ENCODE results near the gene C11orf58. TPM values are rescaled to one million over a fixed set of nuclear protein-coding genes. Genes with fewer than 3 reads are reported as not detected.
A peak's percentile ranks its signal among the peaks of the same experiment; 100 is the strongest.

The C11orf58 gene
- total RNA-seq: 100 to 1,000 TPM; 139 to 288 (median 174) TPM

DNA sequence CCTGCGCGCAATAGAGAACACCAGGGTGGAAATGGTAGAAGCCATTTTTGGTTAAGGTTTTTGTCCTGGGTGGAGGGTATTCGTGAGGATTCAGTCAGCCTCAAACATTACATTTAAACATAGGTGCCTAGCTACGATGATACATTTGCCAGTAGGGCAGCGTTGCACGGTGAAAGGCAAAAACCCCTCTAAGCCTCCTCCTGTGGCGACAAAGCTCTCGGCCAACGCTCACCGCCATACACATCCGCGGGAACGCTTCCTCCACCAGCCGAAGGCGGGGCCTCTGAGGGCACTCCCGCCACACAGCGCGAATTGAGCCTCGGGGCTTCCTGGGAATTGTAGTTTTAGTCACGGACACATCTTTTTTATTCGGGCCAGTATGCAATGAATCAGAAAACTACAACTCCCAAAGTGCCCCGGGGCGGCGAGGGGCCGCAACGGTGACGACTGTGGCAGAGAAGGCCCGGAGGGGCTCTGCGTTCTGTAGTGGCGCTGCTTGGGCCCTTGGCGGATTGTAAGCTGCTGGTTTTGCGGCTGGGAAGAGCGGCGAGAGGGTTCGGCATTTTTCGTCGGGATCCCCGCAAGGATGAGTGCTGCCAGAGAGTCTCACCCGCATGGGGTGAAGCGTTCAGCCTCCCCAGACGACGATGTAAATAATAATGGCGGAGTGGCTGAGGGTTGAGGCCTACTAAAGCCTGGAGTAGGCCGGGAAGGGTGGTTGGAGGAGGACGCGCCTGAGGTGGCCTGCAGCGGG, at the start of gene C11orf58:
C11orf58 (plus strand) TSS at position 455 of the 754 bp plus-strand sequence; CDS start at position 587, 132 bp downstream.
- in situ Hi-C loops (cut with MboI; ENCODE audit: low pct_unique_long_range_greater_than_20kb in 2 of 9, low sequenced_read_pairs in 9 of 9, unreplicated experiment in 9 of 9): no loop called here
- WGBS, 10 experiments: 0 to 1% (median 0%) methylated on average over 2 to 19 of the region's 47 CpGs; no CpG with 5 or more reads in 2 of the 10 experiments

DNA sequence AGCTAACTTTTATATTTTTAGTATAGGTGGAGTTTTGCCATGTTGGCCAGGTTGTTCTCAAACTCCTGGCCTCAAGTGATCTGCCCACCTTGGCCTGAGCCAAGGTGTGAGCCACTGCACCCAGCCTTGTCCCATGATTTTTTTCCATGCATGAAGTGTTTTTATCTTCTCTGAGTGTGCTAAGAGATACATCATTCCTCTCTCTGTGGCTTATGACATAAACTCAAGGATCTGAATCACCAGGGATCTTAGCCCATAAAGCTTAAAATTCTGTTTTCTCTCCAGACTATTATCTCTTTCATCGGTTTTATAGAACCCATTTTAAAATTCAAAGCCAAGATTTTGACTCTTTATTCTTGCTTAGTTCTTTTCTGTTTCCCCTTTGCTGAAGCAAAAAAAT, 48.4 kb upstream of the C11orf58 start:
- no peak overlapping the region for H3K4me3 ChIP-seq
- H3K4me1 ChIP-seq (replicated peaks in 1 of 2): no peaks in the 10 kb centered on the region
- in situ Hi-C loops (cut with MboI; ENCODE audit: low pct_unique_long_range_greater_than_20kb in 2 of 9, low sequenced_read_pairs in 9 of 9, unreplicated experiment in 9 of 9): no loop called here
- WGBS, 10 experiments: 0 to 100% (median 74%) methylated on average over 1 of the region's 1 CpG
- no peak for ATAC-seq (replicated peaks in 6 of 8)
- no peak overlapping the region for H3K27ac ChIP-seq

More for the DNA sequence above, at the start of gene C11orf58:
- H3K4me1 ChIP-seq (replicated peaks in 1 of 2): peaks cover 7 to 26% of the 10 kb centered on the region in 2 donors
- peak; percentile 90 to 98 (median 97) for ATAC-seq (replicated peaks in 6 of 8)
- peak within 1 kb of the TSS; percentile 96 for H3K27ac ChIP-seq
- peak within 1 kb of the TSS; percentile 52 to 74 (median 65) for H3K4me3 ChIP-seq

DNA sequence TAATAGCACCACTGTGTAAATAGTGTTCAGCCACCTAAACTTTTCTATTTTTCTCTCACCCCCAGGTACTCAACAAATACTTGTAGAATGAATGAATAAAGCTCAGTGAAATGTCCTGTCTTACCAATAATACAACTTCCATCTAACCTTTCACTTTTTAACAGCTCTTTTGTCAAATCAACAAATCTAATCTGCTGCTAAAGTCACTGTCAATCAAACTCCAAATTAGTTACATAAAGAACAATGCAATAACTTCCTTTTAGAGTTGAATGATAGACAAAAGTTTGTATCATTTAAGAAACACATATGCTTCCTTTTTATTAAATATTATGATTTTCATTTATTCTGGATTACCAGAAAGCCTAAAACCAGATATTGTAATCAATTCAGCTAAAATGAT, 34.7 kb upstream of the C11orf58 start:
- no peak for ATAC-seq (replicated peaks in 6 of 8)
- Histone ChIP-seq H3K4me1 (replicated peaks in 1 of 2) (no peaks in the 10 kb centered on the region), H3K27ac (no peak overlapping the region), H3K4me3 (no peak overlapping the region)
- in situ Hi-C loops (cut with MboI; ENCODE audit: low pct_unique_long_range_greater_than_20kb in 2 of 9, low sequenced_read_pairs in 9 of 9, unreplicated experiment in 9 of 9): no loop called here

DNA sequence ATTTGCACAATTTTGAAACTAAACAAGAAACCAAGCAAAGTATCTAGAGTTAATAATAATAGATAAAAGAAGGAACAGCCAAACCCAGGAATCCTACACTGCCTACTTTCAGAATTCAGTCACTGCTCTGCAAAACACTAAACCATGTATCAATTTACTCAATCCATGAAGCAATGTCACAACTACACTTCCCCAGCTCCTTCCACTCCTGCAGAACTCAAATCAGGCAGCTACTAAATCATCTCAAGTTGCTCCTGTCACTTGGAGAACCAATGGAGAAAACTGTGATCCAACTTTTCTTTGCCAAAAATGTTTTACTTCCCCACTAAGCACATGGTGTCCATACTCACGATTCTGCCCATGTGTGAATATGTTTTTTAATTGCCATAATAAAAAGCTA, 24.9 kb upstream of the C11orf58 start:
- no peak overlapping the region for H3K27ac ChIP-seq
- H3K4me1 ChIP-seq (replicated peaks in 1 of 2): peaks cover 0 to 5% of the 10 kb centered on the region in 2 donors
- no peak for ATAC-seq (replicated peaks in 6 of 8)
- in situ Hi-C loops (cut with MboI; ENCODE audit: low pct_unique_long_range_greater_than_20kb in 2 of 9, low sequenced_read_pairs in 9 of 9, unreplicated experiment in 9 of 9): no loop called here
- 0 to 87% (median 0%) methylated on average over 1 of the region's 1 CpG; no CpG with 5 or more reads in 5 of the 10 experiments for WGBS, 10 experiments
- H3K4me3 ChIP-seq: no peak overlapping the region

DNA sequence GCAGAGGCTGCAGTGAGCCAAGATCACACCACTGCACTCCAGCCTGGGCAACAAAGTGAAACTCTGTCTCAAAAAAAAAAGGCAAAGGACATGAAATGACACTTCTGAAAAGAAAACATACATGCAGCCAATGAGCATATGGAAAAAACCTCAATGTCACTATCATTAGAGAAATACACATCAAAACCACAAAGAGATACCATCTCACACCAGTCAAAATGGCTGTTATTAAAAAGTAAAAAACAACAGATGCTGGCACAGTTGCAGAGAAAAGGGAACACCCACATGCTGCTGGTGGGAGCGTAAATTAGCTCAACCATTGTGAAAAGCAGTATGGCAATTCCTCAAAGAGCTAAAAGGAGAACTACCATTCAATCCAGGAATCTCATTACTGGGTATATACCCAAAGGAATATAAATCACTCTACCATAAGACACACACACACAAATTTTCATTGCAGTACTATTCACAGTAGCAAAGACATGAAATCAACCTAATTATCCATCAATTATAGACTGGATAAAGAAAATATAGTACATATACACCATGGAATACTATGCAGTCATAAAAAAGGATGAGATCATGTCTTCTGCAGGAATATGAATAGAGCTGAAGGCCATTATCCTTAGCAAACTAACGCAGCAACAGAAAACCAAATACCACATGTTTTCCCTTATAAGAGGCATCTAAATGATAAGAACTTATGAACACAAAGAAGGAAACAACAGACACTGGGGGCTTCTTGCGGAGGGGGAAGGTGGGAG, 15.7 kb upstream of the C11orf58 start:
- in situ Hi-C loops (cut with MboI; ENCODE audit: low pct_unique_long_range_greater_than_20kb in 2 of 9, low sequenced_read_pairs in 9 of 9, unreplicated experiment in 9 of 9): no loop called here
- WGBS, 10 experiments: 21 to 100% (median 75%) methylated on average over 2 to 3 of the region's 3 CpGs; no CpG with 5 or more reads in 3 of the 10 experiments
- ATAC-seq (replicated peaks in 6 of 8): no peak

DNA sequence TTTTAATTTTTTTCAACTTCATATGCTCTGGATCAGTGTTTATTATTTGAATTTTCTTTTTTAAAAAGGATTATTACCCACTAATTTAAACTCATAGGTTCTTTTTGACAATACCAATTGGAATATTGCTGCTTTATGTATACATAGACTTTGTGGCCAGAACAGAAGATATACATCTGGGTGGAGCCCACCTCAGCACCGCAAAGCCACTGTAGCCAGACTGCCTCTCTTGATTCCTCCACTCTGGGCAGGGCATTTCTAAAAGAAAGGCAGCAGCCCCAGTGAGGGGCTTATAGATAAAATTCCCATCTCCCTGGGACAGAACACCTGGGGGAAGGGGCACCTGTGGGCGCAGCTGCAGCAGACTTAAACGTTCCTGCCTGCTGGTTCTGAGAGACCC, 10.6 kb upstream of the C11orf58 start:
- ATAC-seq (replicated peaks in 6 of 8): no peak
- in situ Hi-C loops (cut with MboI; ENCODE audit: low pct_unique_long_range_greater_than_20kb in 2 of 9, low sequenced_read_pairs in 9 of 9, unreplicated experiment in 9 of 9): no loop called here
- Histone ChIP-seq H3K27ac (no peak overlapping the region), H3K4me3 (no peak overlapping the region), H3K4me1 (replicated peaks in 1 of 2) (no peaks in the 10 kb centered on the region)
- WGBS, 10 experiments: 50 to 100% (median 86%) methylated on average over 1 to 3 of the region's 3 CpGs; no CpG with 5 or more reads in 4 of the 10 experiments

More for the DNA sequence above, 15.7 kb upstream of the C11orf58 start:
- Histone ChIP-seq H3K27ac (no peak overlapping the region), H3K4me3 (no peak overlapping the region), H3K4me1 (replicated peaks in 1 of 2) (peaks cover 0 to 5% of the 10 kb centered on the region in 2 donors)

DNA sequence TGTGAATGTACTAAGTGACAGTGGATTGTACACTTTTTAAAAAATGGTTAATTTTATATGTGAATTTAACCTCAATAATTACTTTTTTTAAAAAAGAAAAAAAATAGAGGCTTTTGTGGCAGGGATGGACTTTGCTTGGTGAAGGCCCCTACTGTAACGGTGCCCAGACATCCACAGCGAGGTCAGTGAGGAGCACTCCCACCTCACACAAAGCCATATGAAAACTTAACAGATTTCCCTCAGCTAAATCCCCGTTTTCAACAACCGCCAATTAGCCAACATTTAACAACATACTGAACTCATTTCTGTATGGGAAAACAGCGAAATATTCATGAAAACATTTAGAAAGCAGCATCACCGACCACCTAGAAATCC, 642 bp upstream of the C11orf58 start:
- Histone ChIP-seq H3K4me3 (peak overlapping the region; percentile 52 to 74 (median 65)), H3K27ac (peak overlapping the region; percentile 96), H3K4me1 (replicated peaks in 1 of 2) (peaks cover 7 to 20% of the 10 kb centered on the region in 2 donors)
- in situ Hi-C loops (cut with MboI; ENCODE audit: low pct_unique_long_range_greater_than_20kb in 2 of 9, low sequenced_read_pairs in 9 of 9, unreplicated experiment in 9 of 9): no loop called here
- WGBS, 10 experiments: 0 to 4% (median 0%) methylated on average over 1 to 6 of the region's 6 CpGs; no CpG with 5 or more reads in 2 of the 10 experiments
- ATAC-seq (replicated peaks in 6 of 8): peak; percentile 4 to 17 (median 6)

DNA sequence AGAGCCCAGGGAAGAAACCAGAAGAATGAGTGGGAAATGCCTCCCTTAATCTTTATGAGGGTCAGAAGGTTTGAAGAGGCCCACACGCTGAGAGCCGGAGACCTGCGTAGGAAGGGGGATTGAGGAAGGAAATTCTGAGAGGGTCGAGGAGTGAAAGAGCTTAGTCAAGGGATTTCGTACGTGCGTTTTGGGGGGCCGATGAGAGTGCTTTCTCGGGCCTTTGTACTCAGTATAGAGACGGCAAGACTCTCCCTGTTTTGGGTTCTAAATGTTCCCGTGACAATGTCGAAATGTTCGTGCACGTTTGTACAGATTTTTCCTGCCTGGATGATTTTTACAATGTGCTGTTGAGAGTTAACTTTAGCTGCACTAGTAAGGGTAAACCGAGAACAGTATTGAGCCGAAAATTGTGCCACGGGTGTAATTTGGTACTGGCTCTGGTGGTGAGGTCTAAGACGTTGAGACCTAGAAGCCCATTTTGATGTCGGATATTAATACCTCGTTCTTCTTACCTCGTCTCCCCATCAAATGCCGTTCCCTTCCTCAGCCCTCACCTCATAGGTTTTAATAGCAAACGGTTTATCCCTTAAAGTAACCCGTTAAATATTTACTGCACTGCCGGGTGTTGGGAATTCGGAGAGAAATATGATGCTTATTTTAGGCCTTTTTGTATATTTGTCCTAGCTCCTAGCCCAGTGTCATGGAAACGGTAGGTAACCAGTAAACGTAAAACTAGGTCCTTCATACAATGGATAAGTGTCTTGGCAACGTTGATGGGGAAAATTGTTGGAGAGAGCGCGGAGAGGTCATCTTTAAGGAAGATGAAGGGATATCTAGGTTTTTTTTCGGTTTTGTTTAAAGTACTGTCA, 734 bp downstream of the C11orf58 start:
- in situ Hi-C loops (cut with MboI; ENCODE audit: low pct_unique_long_range_greater_than_20kb in 2 of 9, low sequenced_read_pairs in 9 of 9, unreplicated experiment in 9 of 9): no loop called here
- no peak for ATAC-seq (replicated peaks in 6 of 8)
- Histone ChIP-seq H3K4me3 (peak overlapping the region; percentile 52 to 74 (median 65)), H3K4me1 (replicated peaks in 1 of 2) (peaks cover 7 to 34% of the 10 kb centered on the region in 2 donors), H3K27ac (peak overlapping the region; percentile 96)
- 0 to 8% (median 2%) methylated on average over 7 to 26 of the region's 32 CpGs; no CpG with 5 or more reads in 1 of the 10 experiments for WGBS, 10 experiments

DNA sequence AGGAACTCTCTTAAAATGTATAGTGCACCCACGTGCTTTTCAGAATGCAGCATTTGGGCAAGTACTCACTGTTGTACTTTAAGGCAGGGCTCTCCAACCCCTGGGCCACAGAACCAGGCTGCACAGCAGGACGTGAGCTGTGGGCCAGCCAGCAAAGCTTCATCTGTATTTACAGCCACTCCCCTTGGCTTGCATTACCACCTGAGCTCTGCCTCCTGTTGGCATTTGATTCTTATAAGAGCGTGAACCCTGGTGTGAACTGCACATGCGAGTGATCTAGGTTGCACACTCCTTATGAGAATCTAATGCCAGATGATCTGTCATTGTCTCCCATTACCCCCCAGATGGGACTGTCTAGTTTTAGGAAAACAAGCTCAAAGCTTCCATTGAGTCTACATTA, 3.0 kb downstream of the C11orf58 start:
- no peak for ATAC-seq (replicated peaks in 6 of 8)
- Histone ChIP-seq H3K27ac (no peak overlapping the region), H3K4me3 (no peak overlapping the region), H3K4me1 (replicated peaks in 1 of 2) (peaks cover 7 to 42% of the 10 kb centered on the region in 2 donors)
- WGBS, 10 experiments: 40 to 100% (median 75%) methylated on average over 1 to 4 of the region's 4 CpGs; no CpG with 5 or more reads in 3 of the 10 experiments
- in situ Hi-C loops (cut with MboI; ENCODE audit: low pct_unique_long_range_greater_than_20kb in 2 of 9, low sequenced_read_pairs in 9 of 9, unreplicated experiment in 9 of 9): no loop called here

DNA sequence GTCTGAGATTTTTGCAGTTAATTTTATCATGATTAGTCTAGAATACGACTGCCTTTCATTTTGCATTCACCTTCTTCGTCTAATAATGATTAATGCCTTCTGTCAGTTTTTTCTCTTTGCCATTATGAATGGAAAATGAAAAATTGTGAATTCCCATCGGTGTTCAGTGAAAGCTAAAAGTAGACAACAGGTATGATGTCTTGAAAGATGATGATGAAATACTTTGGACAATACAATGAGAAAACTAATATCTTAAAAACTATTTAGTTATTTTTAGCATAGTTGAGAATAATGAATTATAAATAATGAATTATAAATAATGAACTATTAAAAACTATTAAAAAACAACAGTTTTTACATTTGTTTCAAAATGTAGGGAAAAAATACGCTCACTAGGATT, 5.0 kb downstream of the C11orf58 start:
- Histone ChIP-seq H3K4me3 (no peak overlapping the region), H3K4me1 (replicated peaks in 1 of 2) (peaks cover 7 to 39% of the 10 kb centered on the region in 2 donors), H3K27ac (no peak overlapping the region)
- no peak for ATAC-seq (replicated peaks in 6 of 8)
- WGBS, 10 experiments: 72 to 100% (median 94%) methylated on average over 1 to 4 of the region's 4 CpGs
- in situ Hi-C loops (cut with MboI; ENCODE audit: low pct_unique_long_range_greater_than_20kb in 2 of 9, low sequenced_read_pairs in 9 of 9, unreplicated experiment in 9 of 9): no loop called here

DNA sequence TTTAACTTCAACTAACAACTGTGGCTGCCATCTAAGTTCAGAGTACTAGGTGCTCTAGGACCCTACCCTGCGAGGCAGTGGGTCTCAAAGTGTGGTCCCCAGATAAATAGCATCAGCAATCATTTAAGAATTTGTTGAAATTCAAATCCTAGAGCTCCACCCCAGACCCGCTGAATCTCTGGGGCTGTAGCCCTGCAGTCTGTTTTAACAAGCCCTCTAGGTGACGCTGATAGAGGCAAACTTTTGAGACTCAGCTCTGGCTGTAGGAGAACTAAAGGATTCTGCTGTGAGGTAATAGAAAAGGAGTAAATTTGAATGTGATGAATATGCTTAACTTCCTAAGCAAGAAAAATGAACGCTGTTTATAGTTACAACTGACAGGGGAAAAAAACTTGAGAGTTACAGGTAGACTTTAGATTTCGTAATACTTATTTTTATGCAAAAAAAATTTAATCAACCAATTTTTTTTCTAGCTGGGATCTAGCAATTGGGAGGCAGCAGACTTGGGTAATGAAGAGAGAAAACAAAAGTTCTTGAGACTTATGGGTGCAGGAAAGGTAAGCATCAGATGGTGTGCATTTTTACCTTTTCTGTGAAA, 5.8 kb downstream of the C11orf58 start:
- 50 to 100% (median 78%) methylated on average over 1 to 5 of the region's 5 CpGs; no CpG with 5 or more reads in 1 of the 10 experiments for WGBS, 10 experiments
- no peak overlapping the region for H3K27ac ChIP-seq

DNA sequence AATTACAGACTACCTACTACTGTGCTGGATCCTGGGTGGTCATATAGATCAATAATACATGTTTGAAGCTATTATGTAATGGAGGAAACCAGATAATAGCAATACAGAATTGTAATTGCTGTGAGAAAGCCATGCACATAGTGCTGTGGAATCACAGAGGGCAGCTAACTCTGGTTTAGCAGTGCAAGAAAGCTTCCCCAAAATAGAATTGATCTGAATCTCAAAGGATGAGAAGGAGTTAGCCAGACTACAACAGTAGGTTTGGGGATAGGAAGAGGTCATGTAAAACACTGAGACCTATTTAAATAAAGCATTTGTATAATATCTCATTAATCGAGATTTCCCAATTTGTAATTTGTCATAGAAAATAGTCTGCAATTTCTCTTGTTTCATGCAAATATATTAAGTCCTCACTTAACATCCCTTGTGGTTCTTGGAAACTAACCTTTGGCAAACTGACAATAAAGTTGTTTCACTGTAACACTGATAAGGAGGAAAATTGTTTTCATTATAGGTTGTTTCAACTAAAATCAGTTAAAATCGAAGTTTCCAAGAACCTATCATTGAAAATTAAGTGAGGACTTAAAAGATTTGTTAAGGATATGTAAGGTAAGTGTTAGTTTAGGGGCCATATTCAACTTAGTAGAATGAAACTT, 7.6 kb downstream of the C11orf58 start:
- no peak for ATAC-seq (replicated peaks in 6 of 8)
- in situ Hi-C loops (cut with MboI; ENCODE audit: low pct_unique_long_range_greater_than_20kb in 2 of 9, low sequenced_read_pairs in 9 of 9, unreplicated experiment in 9 of 9): no loop called here
- no peak overlapping the region for H3K4me3 ChIP-seq
- 70 to 100% (median 89%) methylated on average over 2 of the region's 2 CpGs; no CpG with 5 or more reads in 2 of the 10 experiments for WGBS, 10 experiments
- peaks cover 0 to 30% of the 10 kb centered on the region in 2 donors for H3K4me1 ChIP-seq (replicated peaks in 1 of 2)
- H3K27ac ChIP-seq: no peak overlapping the region

More for the DNA sequence above, 5.8 kb downstream of the C11orf58 start:
- Histone ChIP-seq H3K4me3 (no peak overlapping the region), H3K4me1 (replicated peaks in 1 of 2) (peaks cover 7 to 39% of the 10 kb centered on the region in 2 donors)
- in situ Hi-C loops (cut with MboI; ENCODE audit: low pct_unique_long_range_greater_than_20kb in 2 of 9, low sequenced_read_pairs in 9 of 9, unreplicated experiment in 9 of 9): no loop called here
- ATAC-seq (replicated peaks in 6 of 8): no peak

Measured in motor neuron (in vitro differentiated cells).